ENCODE results near the gene EPS15.
"Not testable (repeated sequence)": the region's sequence is repeated elsewhere in the genome, so short reads cannot be mapped to it uniquely, and the experiment has no call there.

The EPS15 gene

DNA sequence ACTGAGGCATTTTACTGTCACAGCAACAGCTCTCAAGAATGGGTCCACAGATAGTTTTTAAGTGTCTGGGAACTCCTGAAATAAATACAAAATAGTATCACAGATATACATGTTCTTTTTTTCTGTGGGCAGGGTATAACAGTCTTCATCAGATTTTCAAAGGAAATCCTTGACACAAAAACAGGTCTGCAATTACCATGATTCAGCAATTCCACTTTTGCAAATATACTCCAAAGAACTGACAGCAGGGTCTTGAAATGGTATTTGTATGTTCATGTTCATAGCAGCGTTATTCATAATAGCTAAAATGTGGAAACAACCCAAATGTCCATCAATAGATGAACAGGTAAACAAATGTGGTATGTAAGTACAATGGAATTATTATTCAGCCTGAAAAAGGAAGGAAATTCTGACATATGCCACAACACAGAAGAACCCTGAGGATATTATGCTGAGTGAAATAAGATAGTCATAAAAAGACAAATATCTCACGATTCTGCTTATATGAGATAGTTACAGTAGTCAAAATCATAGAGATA is 85.0 kb downstream of the EPS15 start:
- no peak for DNase-seq (ENCODE audit: extremely low read depth in 1 of 2, low read depth in 1 of 2)

- DNase-seq (ENCODE audit: extremely low read depth in 1 of 2, low read depth in 1 of 2) = no peak
These were observed 85.6 kb downstream of the EPS15 start for GRCh38 chr1:51433269-51433971.

DNA sequence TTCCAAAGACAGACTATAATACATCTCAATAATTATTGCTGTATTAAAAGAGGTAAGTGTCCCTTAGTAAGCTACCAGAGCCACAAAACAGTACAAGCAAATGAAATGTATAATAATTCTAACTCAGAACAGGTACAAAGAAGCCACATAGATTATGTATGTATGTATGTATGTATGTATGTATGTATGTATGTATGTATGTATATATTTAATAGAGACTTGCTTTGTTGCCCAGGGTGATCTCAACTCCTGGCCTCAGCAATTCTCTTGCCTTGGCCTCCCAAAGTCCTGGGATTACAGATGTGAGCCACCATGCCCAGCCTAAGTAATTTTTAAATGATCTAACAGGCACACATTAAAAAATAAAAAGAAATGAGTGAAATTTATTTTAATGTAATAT is 86.9 kb downstream of the EPS15 start:
- DNase-seq (ENCODE audit: extremely low read depth in 1 of 2, low read depth in 1 of 2) = no peak

- DNase-seq (ENCODE audit: extremely low read depth in 1 of 2, low read depth in 1 of 2) = no peak
These were observed 91.6 kb downstream of the EPS15 start for GRCh38 chr1:51427438-51427837.

- DNase-seq (ENCODE audit: extremely low read depth in 1 of 2, low read depth in 1 of 2) = no peak
These were observed 93.1 kb downstream of the EPS15 start for GRCh38 chr1:51425955-51426354.

DNA sequence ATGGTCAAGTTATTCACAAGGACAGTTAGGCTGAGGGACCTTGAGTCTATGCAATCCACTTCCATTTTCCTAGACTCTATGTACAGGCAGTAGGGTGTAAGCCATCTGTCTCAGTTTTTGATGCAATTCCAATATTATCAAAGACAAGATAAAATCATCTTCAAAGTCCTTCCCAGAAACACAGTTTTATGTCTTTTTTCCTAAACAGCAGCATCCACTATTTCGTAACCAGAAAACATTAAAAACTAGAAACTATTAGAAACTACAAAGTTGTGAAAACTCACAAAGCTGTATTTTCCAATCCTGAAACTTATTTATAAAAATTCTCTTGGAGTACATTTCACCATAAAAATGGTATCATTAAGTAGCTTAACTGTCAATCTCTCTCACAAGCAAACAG is 93.8 kb downstream of the EPS15 start:
- DNase-seq (ENCODE audit: extremely low read depth in 1 of 2, low read depth in 1 of 2) = no peak

- no peak for DNase-seq (ENCODE audit: extremely low read depth in 1 of 2, low read depth in 1 of 2)
These were observed 95.8 kb downstream of the EPS15 start for GRCh38 chr1:51423073-51423821.

GRCh38 chr1:51422367-51423072 is 96.5 kb downstream of the EPS15 start:
- no peak for DNase-seq (ENCODE audit: extremely low read depth in 1 of 2, low read depth in 1 of 2)

GRCh38 chr1:51421964-51422363 is 97.1 kb downstream of the EPS15 start:
- DNase-seq (ENCODE audit: extremely low read depth in 1 of 2, low read depth in 1 of 2) = no peak

- no peak for DNase-seq (ENCODE audit: extremely low read depth in 1 of 2, low read depth in 1 of 2)
These were observed 98.0 kb downstream of the EPS15 start for GRCh38 chr1:51420867-51421627.

DNA sequence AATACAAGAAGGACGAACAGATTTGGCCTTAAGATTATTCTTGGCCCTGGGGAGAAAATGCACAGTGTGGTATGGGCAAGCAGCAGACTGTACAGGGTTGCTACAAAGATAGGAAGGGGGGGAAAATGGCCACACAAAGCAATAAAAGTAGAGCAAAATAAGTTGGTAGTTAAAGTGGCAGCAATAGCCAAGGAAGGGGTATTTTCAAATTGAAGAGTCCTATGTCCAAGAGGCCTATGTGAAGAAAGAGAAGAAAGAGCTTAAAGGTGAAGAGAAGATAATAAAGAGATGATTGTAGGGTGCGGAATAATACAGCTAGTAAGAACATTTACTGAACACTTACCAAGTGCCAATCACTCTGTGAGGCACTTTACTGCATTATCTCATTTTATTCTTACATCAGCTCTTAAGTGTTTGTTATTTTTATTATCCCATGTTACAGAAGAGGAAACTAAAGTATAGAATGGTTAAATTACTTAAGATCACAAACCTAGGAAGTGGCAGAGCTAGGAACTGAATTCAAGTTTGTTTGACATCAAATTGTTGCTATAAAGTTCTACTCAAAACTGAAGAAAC is 100.6 kb downstream of the EPS15 start:
- no peak for DNase-seq (ENCODE audit: extremely low read depth in 1 of 2, low read depth in 1 of 2)

DNA sequence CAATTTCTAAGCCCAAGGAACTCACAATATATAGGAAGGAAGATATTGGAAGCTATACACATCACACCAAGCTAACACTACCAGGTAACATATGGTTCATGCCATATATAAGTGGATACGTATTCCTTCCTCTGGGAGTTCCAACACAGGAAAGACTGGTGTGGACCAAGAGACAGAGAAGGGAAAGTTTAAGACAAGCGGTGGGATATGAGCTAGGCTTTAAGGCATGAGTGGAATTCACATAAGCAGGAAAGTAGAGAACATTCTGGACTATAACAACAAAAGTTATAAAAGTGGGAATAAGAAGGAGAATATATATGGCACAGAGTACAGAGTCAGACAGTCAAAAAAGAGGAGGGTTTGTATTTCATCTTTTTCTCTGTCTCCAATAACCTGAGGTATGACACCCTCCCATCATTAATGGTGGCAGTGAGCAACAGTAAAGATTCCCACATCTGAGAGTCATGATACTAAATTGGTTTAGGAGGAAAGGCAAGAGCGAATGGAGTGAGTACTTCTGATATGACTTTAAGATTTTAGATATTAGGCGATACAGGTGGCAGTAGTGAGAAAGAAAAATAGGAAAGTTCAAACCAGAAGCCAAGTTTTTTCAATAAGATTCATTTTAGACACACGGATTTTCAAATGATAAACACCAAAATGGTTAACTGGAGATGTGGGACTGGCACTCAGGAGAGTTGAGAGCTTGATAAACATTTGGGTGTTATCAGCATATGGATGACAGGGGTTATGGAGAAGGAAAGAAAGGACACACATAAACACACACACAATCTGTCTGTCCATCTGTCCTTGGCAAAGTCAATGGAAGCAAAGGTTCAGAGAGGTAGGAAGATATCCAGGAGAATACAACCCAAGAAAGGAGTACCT is 101.3 kb downstream of the EPS15 start:
- DNase-seq (ENCODE audit: extremely low read depth in 1 of 2, low read depth in 1 of 2) = no peak

DNA sequence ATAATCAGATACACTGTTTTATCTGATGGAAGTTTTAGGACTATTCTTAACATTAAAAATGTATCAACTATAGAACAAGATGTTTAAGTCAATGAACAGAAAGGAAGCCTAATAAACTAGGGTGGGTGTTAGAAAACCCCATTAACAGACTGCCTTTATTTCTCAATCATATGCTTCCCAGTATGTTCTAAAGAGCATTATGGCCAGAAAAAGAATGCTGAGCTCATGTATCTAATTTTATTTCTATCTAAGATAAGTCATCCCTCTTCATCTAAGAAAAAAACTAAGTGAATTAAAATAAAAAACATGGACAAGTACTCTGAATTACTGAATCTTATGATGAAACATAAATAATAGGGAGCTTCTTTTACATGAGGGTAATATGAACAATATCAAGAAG is 102.2 kb downstream of the EPS15 start:
- no peak for DNase-seq (ENCODE audit: extremely low read depth in 1 of 2, low read depth in 1 of 2)

GRCh38 chr1:51415963-51416362 is 103.1 kb downstream of the EPS15 start:
- no peak for DNase-seq (ENCODE audit: extremely low read depth in 1 of 2, low read depth in 1 of 2)

- DNase-seq (ENCODE audit: extremely low read depth in 1 of 2, low read depth in 1 of 2) = no peak
These were observed 104.3 kb downstream of the EPS15 start for GRCh38 chr1:51414811-51415210.

- DNase-seq (ENCODE audit: extremely low read depth in 1 of 2, low read depth in 1 of 2) = not testable (repeated sequence)
These were observed 107.2 kb downstream of the EPS15 start for GRCh38 chr1:51411820-51412219.

DNA sequence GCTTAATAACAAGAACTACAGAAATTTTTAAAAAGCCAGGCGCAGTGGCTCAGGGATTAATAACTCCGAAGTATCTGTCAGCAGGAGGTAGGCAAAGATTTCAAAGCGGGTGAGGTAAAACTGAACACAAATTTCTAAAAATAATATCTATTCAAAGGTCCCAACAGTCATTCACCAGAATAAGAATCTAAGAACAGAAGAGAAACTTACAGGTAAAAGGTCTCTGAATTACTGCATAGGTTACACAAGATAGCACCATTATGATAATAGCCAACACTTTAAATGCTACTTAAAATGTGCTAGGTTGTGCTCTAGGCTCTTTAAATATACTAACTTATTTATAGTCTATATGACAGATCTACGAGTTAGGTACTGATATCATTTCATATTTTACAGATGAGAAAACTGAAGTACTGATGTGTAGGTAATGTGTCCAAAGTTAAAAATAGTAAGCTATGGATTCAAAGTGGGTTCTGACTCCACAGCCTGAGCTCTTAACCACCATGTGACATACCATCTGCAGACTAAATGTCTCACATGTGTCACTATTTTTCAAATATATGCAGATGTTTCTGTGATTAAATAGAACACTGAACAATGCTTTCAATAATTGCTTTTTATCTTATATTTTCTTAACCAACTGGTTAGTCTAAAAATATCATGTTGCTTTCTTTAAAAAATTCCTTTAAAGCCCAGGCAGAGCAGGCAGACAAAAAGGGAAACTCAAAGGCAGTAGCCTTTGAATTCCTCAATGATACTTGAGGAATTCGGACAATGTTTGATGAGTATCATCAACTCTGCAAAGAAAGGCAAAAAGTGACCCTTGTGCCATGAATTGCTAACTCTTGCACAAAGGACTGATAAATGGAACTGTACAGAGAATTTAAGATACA is 108.3 kb downstream of the EPS15 start:
- DNase-seq (ENCODE audit: extremely low read depth in 1 of 2, low read depth in 1 of 2) = no peak

- DNase-seq (ENCODE audit: extremely low read depth in 1 of 2, low read depth in 1 of 2) = not testable (repeated sequence)
These were observed 109.1 kb downstream of the EPS15 start for GRCh38 chr1:51409755-51410541.
